Aorta (tissue), 5 donors: ENCODE measurements around the gene METTL26. TPM values are rescaled to one million over a fixed set of nuclear protein-coding genes. Genes with fewer than 3 reads are reported as not detected.
A peak's percentile ranks its signal among the peaks of the same experiment; 100 is the strongest.

ENCODE experiments used
- ATAC-seq: fragments of 200-7000 bp; cut with Tn5 transposase; one replicate; pipeline ENCODE4 v1.9.1; 2022; ENCODE audit warnings: moderate library complexity; ENCODE audit not compliant: low FRiP score
- DNase-seq, 2 donors: peaks; one replicate each; pipeline ENCODE4 v3.0.0-alpha.2; 2020
- H3K27ac ChIP-seq, 2 donors: one replicate each; pipeline ENCODE4 v1.5.1; 2013; ENCODE audit warnings: low read length in 2 of 2, mild to moderate bottlenecking in 2 of 2, moderate library complexity in 2 of 2, control low read depth in 1 of 2, inconsistent platforms in 1 of 2, low read depth in 1 of 2
- H3K27me3 ChIP-seq, 2 donors: one replicate each; pipeline ENCODE4 v1.6.1; 2013; ENCODE audit warnings: control low read depth in 1 of 2, low read length in 1 of 2, mild to moderate bottlenecking in 1 of 2, moderate library complexity in 1 of 2; ENCODE audit not compliant: insufficient read depth in 2 of 2, control insufficient read depth in 1 of 2
- H3K36me3 ChIP-seq, 2 donors: one replicate each; pipeline ENCODE4 v1.6.1; 2013; ENCODE audit warnings: control low read depth in 1 of 2, low read length in 1 of 2, mild to moderate bottlenecking in 1 of 2; ENCODE audit not compliant: insufficient read depth in 2 of 2, control insufficient read depth in 1 of 2
- H3K4me1 ChIP-seq, 2 donors: one replicate each; pipeline ENCODE4 v1.6.1; 2013; ENCODE audit warnings: low read length in 2 of 2, control low read depth in 1 of 2, mild to moderate bottlenecking in 1 of 2, moderate library complexity in 1 of 2; ENCODE audit not compliant: insufficient read depth in 2 of 2, control insufficient read depth in 1 of 2
- H3K4me3 ChIP-seq, 2 donors: one replicate each; pipeline ENCODE4 v1.5.1; 2013; ENCODE audit warnings: low read length in 2 of 2, control low read depth in 1 of 2, mild to moderate bottlenecking in 1 of 2
- H3K9me3 ChIP-seq: one replicate; pipeline ENCODE4 v1.6.1; 2013; ENCODE audit warnings: mild to moderate bottlenecking, low read length; ENCODE audit not compliant: control insufficient read depth
- WGBS, 2 donors: extraction: QIAGEN DNeasy Blood & Tissue Kit; methylation state at CpG; one replicate each; pipeline ENCODE4 v1.1.7; 2013; 5-methylcytosine and 5-hydroxymethylcytosine counted together
- intact Hi-C, 2 donors: fragments of 100-400 bp; cut with DNase I; formaldehyde crosslinking; loops; one replicate each; pipeline versions ENCODE4 v1.14.2 to v1.15.0; 2022
- polyA plus RNA-seq, 2 donors: library from polyadenylated mRNA; stranded (reverse); fragments of 200-250 nt; gene quantifications; one replicate each; pipeline ENCODE4 v1.2.3, GENCODE V29; 2013
- total RNA-seq, 2 donors: library from RNA; stranded (reverse); fragmentation: NEBNext Ultra II Directional; extraction: Animal tissue kit (Norgen Biotek cat#: 25700); gene quantifications; one replicate each; pipeline ENCODE4 v1.2.1, GENCODE V29; 2021
- donor health status: healthy with polysubstance abuse.
- donor health status: Bipolar disorder and iron deficiency.
- donor health status: DM: no; HTN: no; CAD: no.
- donor health status: DM: no; HTN: no; CAD: no.
- donor health status: DM: yes; HTN: yes; CAD: no.

The METTL26 gene
- total and polyA plus RNA-seq, 4 donors, result 45.2 to 158 (median 75.4) TPM

- ATAC-seq (no peak), DNase-seq (no peak)
- H3K9me3 ChIP-seq, result no peaks in the 10 kb centered on the region
- peaks cover 0 to 2% of the 10 kb centered on the region in 2 donors for H3K36me3 ChIP-seq
- intact Hi-C loops, result loop anchor here in 1 of 2 donors (5.0 kb wide), 1 partner anchor 48 kb away; no protein-coding TSS in a partner anchor
- peak overlapping the region; percentile 55 to 84 for H3K4me3 ChIP-seq
- no peaks in the 10 kb centered on the region for H3K27me3 ChIP-seq
- no peaks in the 10 kb centered on the region for H3K4me1 ChIP-seq
- H3K27ac ChIP-seq, result no peak overlapping the region
- WGBS, 2 donors, result 4 to 6% methylated on average over 44 to 55 of the region's 55 CpGs
Observed at GRCh38 chr16:635573-636205, 416 bp downstream of the METTL26 start.

GRCh38 chr16:634996-635395, 1.1 kb downstream of the METTL26 start:
- ATAC-seq (no peak), DNase-seq (no peak)
- Histone ChIP-seq H3K27ac (no peak overlapping the region), H3K27me3 (no peaks in the 10 kb centered on the region), H3K4me3 (no peak overlapping the region), H3K36me3 (peaks cover 0 to 2% of the 10 kb centered on the region in 2 donors), H3K9me3 (no peaks in the 10 kb centered on the region), H3K4me1 (no peaks in the 10 kb centered on the region)
- WGBS, 2 donors, result 83 to 88% methylated on average over 6 to 7 of the region's 7 CpGs
- intact Hi-C loops, result loop anchor here in 1 of 2 donors (5.0 kb wide), 1 partner anchor 48 kb away; no protein-coding TSS in a partner anchor

DNA sequence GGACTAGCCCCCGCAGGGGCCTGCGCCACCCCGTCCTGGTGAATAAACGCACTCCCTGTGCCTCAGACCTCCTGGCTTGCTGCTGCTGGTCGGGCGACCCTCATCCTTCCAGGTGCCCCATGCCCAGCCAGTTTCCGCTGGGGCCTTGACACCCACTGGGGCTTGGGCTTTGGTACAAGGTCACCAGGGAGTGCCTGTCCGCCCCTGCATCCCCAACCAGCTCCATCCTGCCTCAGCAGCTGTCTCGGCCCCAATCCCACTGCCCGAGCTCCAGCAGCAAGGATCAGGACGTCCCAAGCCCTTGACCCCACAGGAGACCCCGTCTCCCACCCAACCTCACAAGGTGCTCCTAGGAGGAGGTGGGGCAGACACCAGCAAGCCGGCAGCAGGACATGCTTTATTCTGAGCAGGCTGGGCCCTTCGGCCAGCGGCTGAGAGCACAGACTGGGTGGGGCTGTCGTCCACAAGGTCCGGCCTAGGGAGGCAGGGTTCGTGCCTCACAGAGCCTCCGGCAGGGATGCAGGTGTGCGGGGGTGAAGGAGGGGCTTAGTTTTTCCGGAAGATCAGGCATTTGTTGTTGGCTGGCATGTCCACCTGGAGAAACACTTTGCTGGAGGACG, 1.9 kb downstream of the METTL26 start:
- H3K4me1 ChIP-seq, result no peaks in the 10 kb centered on the region
- intact Hi-C loops, result no loop called here
- DNase-seq (no peak), ATAC-seq (no peak)
- H3K36me3 ChIP-seq, result peaks cover 0 to 2% of the 10 kb centered on the region in 2 donors
- H3K9me3 ChIP-seq, result no peaks in the 10 kb centered on the region
- H3K4me3 ChIP-seq, result no peak overlapping the region
- no peaks in the 10 kb centered on the region for H3K27me3 ChIP-seq
- no peak overlapping the region for H3K27ac ChIP-seq
- WGBS, 2 donors, result 91% methylated on average over 22 of the region's 22 CpGs

DNA sequence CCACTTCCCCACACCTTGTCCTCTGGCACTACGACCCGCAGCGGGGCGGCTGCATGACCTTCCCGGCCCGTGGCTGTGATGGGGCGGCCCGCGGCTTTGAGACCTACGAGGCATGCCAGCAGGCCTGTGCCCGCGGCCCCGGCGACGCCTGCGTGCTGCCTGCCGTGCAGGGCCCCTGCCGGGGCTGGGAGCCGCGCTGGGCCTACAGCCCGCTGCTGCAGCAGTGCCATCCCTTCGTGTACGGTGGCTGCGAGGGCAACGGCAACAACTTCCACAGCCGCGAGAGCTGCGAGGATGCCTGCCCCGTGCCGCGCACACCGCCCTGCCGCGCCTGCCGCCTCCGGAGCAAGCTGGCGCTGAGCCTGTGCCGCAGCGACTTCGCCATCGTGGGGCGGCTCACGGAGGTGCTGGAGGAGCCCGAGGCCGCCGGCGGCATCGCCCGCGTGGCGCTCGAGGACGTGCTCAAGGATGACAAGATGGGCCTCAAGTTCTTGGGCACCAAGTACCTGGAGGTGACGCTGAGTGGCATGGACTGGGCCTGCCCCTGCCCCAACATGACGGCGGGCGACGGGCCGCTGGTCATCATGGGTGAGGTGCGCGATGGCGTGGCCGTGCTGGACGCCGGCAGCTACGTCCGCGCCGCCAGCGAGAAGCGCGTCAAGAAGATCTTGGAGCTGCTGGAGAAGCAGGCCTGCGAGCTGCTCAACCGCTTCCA, 2.6 kb downstream of the METTL26 start:
- WGBS, 2 donors, result 96% methylated on average over 68 to 74 of the region's 74 CpGs
- ATAC-seq, result no peak
- H3K4me3 ChIP-seq, result no peak overlapping the region
- peak in 1 of 2 donors; percentile 48 for DNase-seq
- no peak overlapping the region for H3K27ac ChIP-seq
- H3K36me3 ChIP-seq, result peaks cover 0 to 2% of the 10 kb centered on the region in 2 donors
- no peaks in the 10 kb centered on the region for H3K27me3 ChIP-seq
- intact Hi-C loops, result no loop called here
- H3K4me1 ChIP-seq, result no peaks in the 10 kb centered on the region
- no peaks in the 10 kb centered on the region for H3K9me3 ChIP-seq

DNA sequence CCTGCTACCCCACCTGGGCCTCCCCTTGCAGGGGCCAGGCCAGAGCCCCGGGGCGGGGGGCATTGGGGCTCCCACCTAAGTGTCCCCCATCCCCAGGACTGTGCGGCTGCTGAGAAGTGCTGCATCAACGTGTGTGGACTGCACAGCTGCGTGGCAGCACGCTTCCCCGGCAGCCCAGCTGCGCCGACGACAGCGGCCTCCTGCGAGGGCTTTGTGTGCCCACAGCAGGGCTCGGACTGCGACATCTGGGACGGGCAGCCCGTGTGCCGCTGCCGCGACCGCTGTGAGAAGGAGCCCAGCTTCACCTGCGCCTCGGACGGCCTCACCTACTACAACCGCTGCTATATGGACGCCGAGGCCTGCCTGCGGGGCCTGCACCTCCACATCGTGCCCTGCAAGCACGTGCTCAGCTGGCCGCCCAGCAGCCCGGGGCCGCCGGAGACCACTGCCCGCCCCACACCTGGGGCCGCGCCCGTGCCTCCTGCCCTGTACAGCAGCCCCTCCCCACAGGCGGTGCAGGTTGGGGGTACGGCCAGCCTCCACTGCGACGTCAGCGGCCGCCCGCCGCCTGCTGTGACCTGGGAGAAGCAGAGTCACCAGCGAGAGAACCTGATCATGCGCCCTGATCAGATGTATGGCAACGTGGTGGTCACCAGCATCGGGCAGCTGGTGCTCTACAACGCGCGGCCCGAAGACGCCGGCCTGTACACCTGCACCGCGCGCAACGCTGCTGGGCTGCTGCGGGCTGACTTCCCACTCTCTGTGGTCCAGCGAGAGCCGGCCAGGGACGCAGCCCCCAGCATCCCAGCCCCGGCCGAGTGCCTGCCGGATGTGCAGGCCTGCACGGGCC, 3.4 kb downstream of the METTL26 start:
- intact Hi-C loops, result no loop called here
- H3K27me3 ChIP-seq, result no peaks in the 10 kb centered on the region
- H3K4me1 ChIP-seq, result no peaks in the 10 kb centered on the region
- ATAC-seq (no peak), DNase-seq (peak in 1 of 2 donors; percentile 42)
- H3K36me3 ChIP-seq, result peaks cover 0 to 2% of the 10 kb centered on the region in 2 donors
- no peak overlapping the region for H3K4me3 ChIP-seq
- no peak overlapping the region for H3K27ac ChIP-seq
- no peaks in the 10 kb centered on the region for H3K9me3 ChIP-seq
- WGBS, 2 donors, result 92 to 93% methylated on average over 61 to 67 of the region's 67 CpGs

GRCh38 chr16:631808-632358, 4.2 kb downstream of the METTL26 start:
- no peaks in the 10 kb centered on the region for H3K4me1 ChIP-seq
- H3K27ac ChIP-seq, result no peak overlapping the region
- ATAC-seq, result no peak
- H3K27me3 ChIP-seq, result no peaks in the 10 kb centered on the region
- intact Hi-C loops, result no loop called here
- H3K36me3 ChIP-seq, result peaks cover 0 to 2% of the 10 kb centered on the region in 2 donors
- 49 to 53% methylated on average over 9 of the region's 9 CpGs for WGBS, 2 donors
- DNase-seq, result no peak
- no peaks in the 10 kb centered on the region for H3K9me3 ChIP-seq
- H3K4me3 ChIP-seq, result no peak overlapping the region

DNA sequence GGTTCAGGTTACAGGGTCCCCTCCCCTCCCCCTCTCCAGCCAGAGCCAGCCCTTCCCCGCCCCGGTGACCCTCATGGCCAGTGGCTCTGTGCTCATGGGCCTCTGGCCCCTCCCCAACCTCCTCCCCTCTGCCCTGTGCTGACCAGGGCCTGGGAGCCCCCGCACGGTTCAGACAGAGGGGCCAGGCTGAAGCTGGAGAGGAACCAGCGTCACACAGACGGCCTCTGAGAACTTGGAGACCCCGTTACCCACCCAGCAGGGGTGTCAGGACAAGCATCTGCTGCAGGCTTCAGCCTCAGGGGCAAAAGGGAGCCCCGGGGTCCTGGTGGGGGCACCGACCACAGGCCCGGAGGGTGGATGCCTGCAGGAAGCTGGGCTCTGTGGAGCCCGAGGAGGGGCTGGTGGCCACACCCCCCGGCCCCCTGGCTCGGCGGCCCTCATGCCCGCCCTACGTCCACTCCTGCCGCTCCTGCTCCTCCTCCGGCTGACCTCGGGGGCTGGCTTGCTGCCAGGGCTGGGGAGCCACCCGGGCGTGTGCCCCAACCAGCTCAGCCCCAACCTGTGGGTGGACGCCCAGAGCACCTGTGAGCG, 5.2 kb downstream of the METTL26 start, which contains the start of gene WFIKKN1:
WFIKKN1 (plus strand) TSS at position 171 of the 591 bp plus-strand sequence; CDS start at position 440, 269 bp downstream.
- Histone ChIP-seq H3K9me3 (no peaks in the 10 kb centered on the region), H3K4me1 (no peaks in the 10 kb centered on the region), H3K27ac (no peak within 1 kb of the TSS), H3K27me3 (no peaks in the 10 kb centered on the region), H3K36me3 (peaks cover 0 to 2% of the 10 kb centered on the region in 2 donors), H3K4me3 (no peak within 1 kb of the TSS)
- ATAC-seq (no peak), DNase-seq (peak in 1 of 2 donors; percentile 46)
- 7% methylated on average over 21 to 23 of the region's 23 CpGs for WGBS, 2 donors
- intact Hi-C loops, result no loop called here
